Osteoblast (primary cell): Measurements from ENCODE around the gene SEZ6. TPM values are rescaled to one million over a fixed set of nuclear protein-coding genes. Genes with fewer than 3 reads are reported as not detected.

ENCODE experiments used
- DNase-seq: peaks from one replicate; pipeline ENCODE4 v3.0.0; 2011; ENCODE audit warnings: low spot score, mixed read lengths; ENCODE audit not compliant: insufficient read length; ENCODE audit errors: missing footprints
- H2AFZ ChIP-seq: 2 replicates; pipeline ENCODE4 v1.6.0; 2011; ENCODE audit warnings: mild to moderate bottlenecking, low read length
- H3K27ac ChIP-seq: 2 replicates; pipeline ENCODE4 v1.5.1; 2011; ENCODE audit warnings: mild to moderate bottlenecking, low read depth, low read length, moderate library complexity
- H3K27me3 ChIP-seq: 2 replicates; pipeline ENCODE4 v1.6.0; 2012; ENCODE audit warnings: mild to moderate bottlenecking, control low read depth, inconsistent platforms, low read length, moderate library complexity; ENCODE audit not compliant: insufficient read depth
- H3K36me3 ChIP-seq: 2 replicates; pipeline ENCODE4 v1.5.1; 2011; ENCODE audit warnings: mild to moderate bottlenecking, low read length, control low read depth, moderate library complexity; ENCODE audit not compliant: insufficient read depth
- H3K4me1 ChIP-seq: 2 replicates; pipeline ENCODE4 v1.5.1; 2011; ENCODE audit warnings: mild to moderate bottlenecking, low read length, control low read depth, moderate library complexity; ENCODE audit not compliant: insufficient read depth
- H3K4me2 ChIP-seq: 2 replicates; pipeline ENCODE4 v1.6.0; 2011; ENCODE audit warnings: mild to moderate bottlenecking, low read length; ENCODE audit not compliant: insufficient read depth
- H3K4me3 ChIP-seq: fragments of 200-600 bp; sonication (generic); 3 replicates; pipeline ENCODE4 v1.5.1; 2012; ENCODE audit warnings: mild to moderate bottlenecking, low read length, inconsistent platforms; ENCODE audit not compliant: insufficient read depth
- H3K79me2 ChIP-seq: 2 replicates; pipeline ENCODE4 v1.6.0; 2012; ENCODE audit warnings: mild to moderate bottlenecking, low read length, control low read depth, inconsistent platforms; ENCODE audit not compliant: insufficient read depth
- H3K9me3 ChIP-seq: 2 replicates; pipeline ENCODE4 v1.5.1; 2011; ENCODE audit warnings: low read depth, low read length, control low read depth
- H4K20me1 ChIP-seq: 2 replicates; pipeline ENCODE4 v1.6.0; 2012; ENCODE audit warnings: mild to moderate bottlenecking, low read length, control low read depth; ENCODE audit not compliant: insufficient read depth
- CTCF ChIP-seq: IDR thresholded peaks from 2 replicates; pipeline ENCODE4 v1.5.1; 2011; ENCODE audit warnings: mild to moderate bottlenecking, low read depth, low read length, moderate library complexity; ENCODE audit errors: extremely low read depth
- total RNA-seq: library from RNA; depleted of rRNA; stranded (reverse); fragments of >200 nt; gene quantifications from 2 replicates; pipeline ENCODE4 v1.2.3, GENCODE V29; 2012

The SEZ6 gene
- total RNA-seq, 1 donor, result not detected

DNA sequence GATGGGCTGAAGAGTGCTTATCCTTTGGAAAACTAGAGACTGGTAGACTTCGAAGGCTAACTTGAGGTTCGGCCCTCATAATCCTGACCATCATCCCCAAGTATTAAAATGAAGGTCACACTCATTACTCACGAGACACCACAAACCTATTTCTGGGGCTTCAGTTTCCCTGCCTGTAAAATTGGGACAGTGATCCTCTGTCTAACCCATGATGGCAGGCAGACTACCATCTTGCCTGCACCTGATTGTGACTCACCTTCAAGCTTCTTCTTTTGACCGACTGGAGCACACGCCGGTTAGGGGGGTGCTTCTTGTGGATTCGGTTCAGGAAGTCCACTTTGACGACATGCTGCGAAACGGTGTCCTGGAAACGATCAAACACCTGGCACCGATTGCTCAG lies 88.8 kb downstream of the SEZ6 start:
- no peak for DNase-seq
- Histone ChIP-seq H4K20me1 (peaks cover 23% of the 10 kb centered on the region), H3K4me3 (no peak overlapping the region), H3K79me2 (peaks cover 6% of the 10 kb centered on the region), H3K4me1 (no peaks in the 10 kb centered on the region), H3K9me3 (no peaks in the 10 kb centered on the region), H3K36me3 (peaks cover 91% of the 10 kb centered on the region), H3K4me2 (no peak overlapping the region), H3K27ac (no peak overlapping the region), H2AFZ (no peak overlapping the region), H3K27me3 (no peaks in the 10 kb centered on the region)
- no peak for TF ChIP-seq CTCF

DNA sequence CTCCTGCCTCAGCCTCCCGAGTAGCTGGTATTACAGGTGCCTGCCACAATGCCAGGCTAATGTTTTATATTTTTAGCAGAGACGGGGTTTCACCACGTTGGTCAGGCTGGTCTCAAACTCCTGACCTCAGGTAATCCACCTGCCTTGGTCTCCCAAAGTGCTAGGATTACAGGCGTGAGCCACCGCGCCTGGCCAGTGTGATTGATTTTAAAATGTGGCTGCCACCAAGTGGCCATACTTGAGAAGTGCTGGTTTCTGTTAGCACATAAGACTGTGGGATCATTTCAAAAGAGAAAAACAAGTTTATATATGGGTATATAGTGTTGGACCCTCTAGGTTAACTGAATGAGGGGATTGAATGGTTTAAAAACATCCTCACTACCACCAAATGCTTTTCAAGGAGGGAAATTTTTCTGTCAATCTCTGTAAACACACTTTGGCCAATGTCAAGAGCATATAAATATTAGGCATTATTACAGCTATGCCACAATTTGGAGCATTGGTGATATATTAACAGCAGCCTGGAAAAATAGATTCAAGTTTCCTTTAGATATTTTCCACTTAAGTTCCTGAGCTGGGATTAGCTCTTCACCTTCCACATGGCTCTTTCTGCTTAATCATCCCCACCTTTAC lies 89.4 kb downstream of the SEZ6 start:
- no peak overlapping the region for H3K4me3 ChIP-seq
- no peaks in the 10 kb centered on the region for H3K4me1 ChIP-seq
- no peaks in the 10 kb centered on the region for H3K27me3 ChIP-seq
- H3K79me2 ChIP-seq, result peaks cover 2% of the 10 kb centered on the region
- no peaks in the 10 kb centered on the region for H3K9me3 ChIP-seq
- H3K36me3 ChIP-seq, result peaks cover 91% of the 10 kb centered on the region
- H3K27ac ChIP-seq, result no peak overlapping the region
- no peak for DNase-seq
- peak; percentile 61 for TF ChIP-seq CTCF
- peaks cover 27% of the 10 kb centered on the region for H4K20me1 ChIP-seq
- no peak overlapping the region for H2AFZ ChIP-seq
- H3K4me2 ChIP-seq, result no peak overlapping the region

- Histone ChIP-seq H3K79me2 (peaks cover 2% of the 10 kb centered on the region), H3K36me3 (peaks cover 96% of the 10 kb centered on the region), H3K9me3 (no peaks in the 10 kb centered on the region), H3K4me1 (peaks cover 9% of the 10 kb centered on the region), H3K27ac (no peak overlapping the region), H3K27me3 (no peaks in the 10 kb centered on the region), H3K4me3 (no peak overlapping the region), H4K20me1 (peaks cover 32% of the 10 kb centered on the region), H2AFZ (no peak overlapping the region), H3K4me2 (no peak overlapping the region)
- DNase-seq, result no peak
- no peak for TF ChIP-seq CTCF
These were observed 92.9 kb downstream of the SEZ6 start for GRCh38 chr17:28912938-28913333.

DNA sequence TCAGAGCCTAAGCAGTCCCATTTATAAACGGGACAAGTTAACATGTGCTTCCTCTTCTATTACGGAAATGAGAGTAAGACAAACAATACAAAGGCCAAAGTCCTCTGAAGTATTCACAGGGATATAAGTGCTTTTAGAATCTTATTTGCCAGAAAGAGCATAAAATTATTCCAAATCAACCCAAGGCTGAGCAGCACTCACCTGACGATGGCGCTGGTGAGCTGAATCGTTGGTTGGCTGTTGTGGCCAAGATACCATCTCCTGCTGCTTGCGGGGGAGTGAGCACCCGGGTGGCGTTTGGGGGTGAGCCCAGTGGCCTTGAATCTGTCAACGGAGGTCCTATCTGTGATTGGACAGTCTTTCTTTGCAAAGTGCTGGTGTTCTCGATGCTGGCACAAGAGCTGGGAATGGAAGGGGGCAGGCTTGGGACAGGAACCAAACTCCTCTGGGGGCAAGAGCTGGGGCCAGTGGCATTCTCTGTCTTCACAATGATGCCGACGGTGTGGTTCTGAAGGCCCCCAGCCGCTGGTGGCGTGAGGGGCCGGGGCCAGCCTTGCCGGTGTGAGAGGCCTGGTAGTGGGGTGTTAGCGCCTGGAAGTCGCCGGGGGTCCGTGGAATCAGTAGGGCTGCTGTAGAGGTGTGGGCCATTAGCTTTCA lies 93.4 kb downstream of the SEZ6 start:
- Histone ChIP-seq H3K36me3 (peaks cover 96% of the 10 kb centered on the region), H3K4me2 (no peak overlapping the region), H3K4me1 (peaks cover 9% of the 10 kb centered on the region), H2AFZ (no peak overlapping the region), H4K20me1 (peaks cover 32% of the 10 kb centered on the region), H3K27me3 (no peaks in the 10 kb centered on the region), H3K79me2 (peaks cover 2% of the 10 kb centered on the region), H3K4me3 (no peak overlapping the region), H3K9me3 (no peaks in the 10 kb centered on the region), H3K27ac (no peak overlapping the region)
- peak; percentile 38 for TF ChIP-seq CTCF
- DNase-seq, result no peak
